Endothelial cell of umbilical vein (primary cell): ENCODE results near the gene AGK. TPM values are rescaled to one million over a fixed set of nuclear protein-coding genes. Genes with fewer than 3 reads are reported as not detected.

Experiments used
- BruUV-seq: library from RNA; stranded (reverse); fragments of 400-500 nt; replicated peaks from 2 replicates; lab custom pipeline; 2021; lab: Mats Ljungman, UMichigan
- CTCF ChIA-PET: fragments of 300-600, 350-600 bp; sonication (Branson Sonifier 250); formaldehyde crosslinking; loops from one replicate; lab custom pipeline; 2021; ENCODE audit warnings: antibody characterized with exemption, inconsistent platforms; lab: Charles Lee
- POLR2A ChIA-PET: fragments of 300-600, 350-600 bp; sonication (Branson Sonifier 250); formaldehyde crosslinking; loops from one replicate; lab custom pipeline; 2021; ENCODE audit warnings: antibody characterized with exemption, inconsistent platforms; lab: Charles Lee
- DNase-seq: peaks from one replicate; pipeline ENCODE4 v3.0.0-alpha.2; 2011; ENCODE audit warnings: low read depth, low spot score
- FAIRE-seq: peaks from 2 replicates; lab custom pipeline; 2011; peaks lifted over from hg19 to GRCh38; lab: Jason Lieb, UNC
- H2AFZ ChIP-seq: 2 replicates; pipeline ENCODE4 v1.6.0; 2012; ENCODE audit warnings: low read depth, low read length, control low read depth, inconsistent platforms
- H3K27ac ChIP-seq: 2 replicates; pipeline ENCODE4 v1.5.1; 2011; ENCODE audit warnings: low read depth, mild to moderate bottlenecking, control low read depth, low read length, moderate library complexity; ENCODE audit not compliant: insufficient read depth
- H3K27me3 ChIP-seq, 2 experiments: 2 replicates each; pipeline versions ENCODE4 v1.6.0 to v1.6.1; 2011; ENCODE audit warnings: low read length in 2 of 2, mixed read lengths in 1 of 2; ENCODE audit not compliant: control insufficient read depth in 2 of 2, insufficient read depth in 2 of 2
- H3K36me3 ChIP-seq, 2 experiments: 2 replicates in 1 of 2; 3 replicates in 1 of 2; pipeline ENCODE4 v1.5.1; 2011; ENCODE audit warnings: low read length in 2 of 2, mild to moderate bottlenecking in 1 of 2, moderate library complexity in 1 of 2; ENCODE audit not compliant: control insufficient read depth in 2 of 2, insufficient read depth in 2 of 2; ENCODE audit errors: extremely low read depth in 1 of 2
- H3K4me1 ChIP-seq: 3 replicates; pipeline ENCODE4 v1.5.1; 2011; ENCODE audit warnings: mild to moderate bottlenecking, low read length; ENCODE audit not compliant: control insufficient read depth, insufficient read depth; ENCODE audit errors: extremely low read depth
- H3K4me2 ChIP-seq: 2 replicates; pipeline ENCODE4 v1.6.1; 2011; ENCODE audit warnings: low read length, control low read depth, mixed read lengths; ENCODE audit not compliant: insufficient read depth
- H3K4me3 ChIP-seq, 3 experiments: fragments of 200-600 bp in 1 of 3; sonication (generic), shearing (Covaris generic) in 1 of 3; replicated peaks in 1 of 3; 2 replicates each; pipeline ENCODE4 v1.5.1; 2011 to 2016; ENCODE audit warnings: control low read depth in 3 of 3, low read length in 3 of 3, mild to moderate bottlenecking in 2 of 3, inconsistent platforms in 1 of 3, low read depth in 1 of 3, moderate library complexity in 1 of 3; ENCODE audit not compliant: insufficient read depth in 1 of 3
- H3K79me2 ChIP-seq: 2 replicates; pipeline ENCODE4 v1.6.0; 2012; ENCODE audit warnings: low read length, inconsistent platforms; ENCODE audit not compliant: control insufficient read depth, insufficient read depth
- H3K9ac ChIP-seq: replicated peaks from 2 replicates; pipeline ENCODE3; 2011; ENCODE audit warnings: low read length, control low read depth; ENCODE audit not compliant: insufficient read depth; ENCODE audit errors: extremely low read depth
- H3K9me1 ChIP-seq: replicated peaks from 3 replicates; pipeline ENCODE4 v1.6.0; 2011; ENCODE audit warnings: mild to moderate bottlenecking, low read length; ENCODE audit not compliant: control insufficient read depth, insufficient read depth; ENCODE audit errors: extremely low read depth
- H3K9me3 ChIP-seq: replicated peaks from 2 replicates; pipeline ENCODE4 v1.5.1; 2012; ENCODE audit warnings: low read length, inconsistent platforms; ENCODE audit not compliant: control insufficient read depth, insufficient read depth
- H4K20me1 ChIP-seq: replicated peaks from 2 replicates; pipeline ENCODE3; 2011; ENCODE audit warnings: mild to moderate bottlenecking, low read length; ENCODE audit not compliant: control insufficient read depth, insufficient read depth; ENCODE audit errors: extremely low read depth
- EZH2 ChIP-seq: IDR thresholded peaks from 2 replicates; pipeline ENCODE4 v1.6.1; 2012; ENCODE audit warnings: borderline replicate concordance, low read depth, mild to moderate bottlenecking, moderate library complexity, low read length, inconsistent platforms; ENCODE audit not compliant: severe bottlenecking
- FOS ChIP-seq: IDR thresholded peaks from 2 replicates; pipeline ENCODE4 v1.6.1; 2011; ENCODE audit warnings: mild to moderate bottlenecking, low read length, moderate library complexity, borderline replicate concordance; ENCODE audit not compliant: insufficient read depth
- GATA2 ChIP-seq: IDR thresholded peaks from 2 replicates; pipeline ENCODE4 v1.7.0; 2011; ENCODE audit warnings: low read depth, mild to moderate bottlenecking, moderate library complexity, mixed read lengths, low read length; ENCODE audit not compliant: insufficient read length, insufficient read depth
- JUN ChIP-seq: IDR thresholded peaks from 2 replicates; pipeline ENCODE4 v1.6.1; 2011; ENCODE audit warnings: borderline replicate concordance, low read depth; ENCODE audit not compliant: insufficient read length, insufficient read depth
- MYC ChIP-seq: IDR thresholded peaks from one replicate; pipeline ENCODE4 v1.6.1; 2011; ENCODE audit warnings: mild to moderate bottlenecking, low read depth, low read length
- POLR2A ChIP-seq: IDR thresholded peaks from 2 replicates; pipeline ENCODE4 v1.6.1; 2012; ENCODE audit warnings: low read depth, mild to moderate bottlenecking, control low read depth, low read length
- POLR2AphosphoS5 ChIP-seq: IDR thresholded peaks from 2 replicates; pipeline ENCODE4 v1.6.1; 2012; ENCODE audit warnings: low read depth, mild to moderate bottlenecking, control low read depth, low read length, moderate library complexity; ENCODE audit not compliant: insufficient read depth
- dilution Hi-C: fragments of 300-500 bp; cut with MboI; formaldehyde crosslinking; loops from one replicate; pipeline ENCODE4 v1.15.0; 2019; ENCODE audit warnings: low sequenced_read_pairs; ENCODE audit not compliant: extremely low pct_ligation_motif_present
- intact Hi-C: fragments of 100-400 bp; cut with micrococcal nuclease; formaldehyde crosslinking; loops from one replicate; pipeline ENCODE4 v1.10.0; 2022
- polyA plus RNA-seq, 4 experiments: library from polyadenylated mRNA; depleted of rRNA in 3 of 4; stranded (reverse) in 3 of 4; unstranded in 1 of 4; fragments of >200 nt; gene quantifications; 2 replicates each; pipeline versions ENCODE4 v1.2.1 to v1.2.3, GENCODE V29; 2011 to 2012; ENCODE audit warnings: missing spikeins in 1 of 4
- total RNA-seq: library from RNA; stranded (reverse); gene quantifications from 2 replicates; pipeline ENCODE4 v1.2.3, GENCODE V29; 2021
- TF ChIP-seq, protein P1 (sequence below), 2 donors: IDR thresholded peaks; 1 replicate in 1 of 2; 2 replicates in 1 of 2; pipeline ENCODE4 v1.5.1; 2011; ENCODE audit warnings: low read length in 2 of 2, mild to moderate bottlenecking in 2 of 2, moderate library complexity in 2 of 2, control low read depth in 1 of 2, inconsistent platforms in 1 of 2, low read depth in 1 of 2; ENCODE audit not compliant: insufficient read depth in 1 of 2; ENCODE audit errors: extremely low read depth in 1 of 2
- TF ChIP-seq, protein P2 (sequence below): IDR thresholded peaks from 2 replicates; pipeline ENCODE4 v1.6.1; 2011; ENCODE audit not compliant: insufficient read depth, insufficient read length

Gene AGK
- total and polyA plus RNA-seq, 2 donors (not counting 3 experiments of a cell fraction or from before 2014, with no cell fraction given), result 23.6 to 34.3 TPM

DNA sequence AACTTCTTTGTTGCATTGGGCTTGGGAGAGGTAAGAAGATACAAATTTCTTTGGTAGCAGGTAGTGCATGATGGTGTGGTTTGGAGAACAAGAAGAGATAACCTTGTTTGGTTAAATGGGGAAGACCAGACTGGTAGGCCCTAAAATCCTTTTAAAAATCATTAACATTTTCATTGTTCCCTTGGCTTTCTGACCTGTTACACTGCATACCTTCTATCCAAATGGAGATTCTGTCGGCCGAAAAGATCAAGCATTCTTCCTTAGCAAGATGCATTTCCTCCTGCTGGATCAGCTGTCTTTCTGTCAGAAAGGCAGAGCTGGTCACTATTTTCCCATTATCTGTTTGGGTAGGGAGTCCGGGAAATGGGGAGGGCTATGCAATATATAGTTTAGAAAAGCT is 33.7 kb downstream of the AGK start:
- no peak for DNase-seq
- Histone ChIP-seq H4K20me1 (no peaks in the 10 kb centered on the region), H3K36me3 (no peaks in the 10 kb centered on the region), H3K27ac (no peak overlapping the region), H3K4me1 (no peaks in the 10 kb centered on the region), H3K9me3 (no peaks in the 10 kb centered on the region), H3K4me2 (no peak overlapping the region), H3K9me1 (no peaks in the 10 kb centered on the region), H3K79me2 (no peaks in the 10 kb centered on the region), H3K4me3 (no peak overlapping the region), H2AFZ (no peak overlapping the region), H3K9ac (no peak overlapping the region), H3K27me3 (no peaks in the 10 kb centered on the region)
- TF ChIP-seq EZH2, result no peak
- no peak for TF ChIP-seq POLR2AphosphoS5
- TF ChIP-seq GATA2, result no peak
- no peak for TF ChIP-seq FOS
- TF ChIP-seq JUN, result no peak
- TF ChIP-seq MYC, result no peak
- TF ChIP-seq, protein P1, sequence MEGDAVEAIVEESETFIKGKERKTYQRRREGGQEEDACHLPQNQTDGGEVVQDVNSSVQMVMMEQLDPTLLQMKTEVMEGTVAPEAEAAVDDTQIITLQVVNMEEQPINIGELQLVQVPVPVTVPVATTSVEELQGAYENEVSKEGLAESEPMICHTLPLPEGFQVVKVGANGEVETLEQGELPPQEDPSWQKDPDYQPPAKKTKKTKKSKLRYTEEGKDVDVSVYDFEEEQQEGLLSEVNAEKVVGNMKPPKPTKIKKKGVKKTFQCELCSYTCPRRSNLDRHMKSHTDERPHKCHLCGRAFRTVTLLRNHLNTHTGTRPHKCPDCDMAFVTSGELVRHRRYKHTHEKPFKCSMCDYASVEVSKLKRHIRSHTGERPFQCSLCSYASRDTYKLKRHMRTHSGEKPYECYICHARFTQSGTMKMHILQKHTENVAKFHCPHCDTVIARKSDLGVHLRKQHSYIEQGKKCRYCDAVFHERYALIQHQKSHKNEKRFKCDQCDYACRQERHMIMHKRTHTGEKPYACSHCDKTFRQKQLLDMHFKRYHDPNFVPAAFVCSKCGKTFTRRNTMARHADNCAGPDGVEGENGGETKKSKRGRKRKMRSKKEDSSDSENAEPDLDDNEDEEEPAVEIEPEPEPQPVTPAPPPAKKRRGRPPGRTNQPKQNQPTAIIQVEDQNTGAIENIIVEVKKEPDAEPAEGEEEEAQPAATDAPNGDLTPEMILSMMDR (IDR thresholded peaks at IDR 0.05; ENCODE audit: extremely low read depth in 1 of 2, insufficient read depth in 1 of 2, low read depth in 1 of 2, low read length in 2 of 2), result no peak
- TF ChIP-seq POLR2A, result no peak
- TF ChIP-seq, protein P2, sequence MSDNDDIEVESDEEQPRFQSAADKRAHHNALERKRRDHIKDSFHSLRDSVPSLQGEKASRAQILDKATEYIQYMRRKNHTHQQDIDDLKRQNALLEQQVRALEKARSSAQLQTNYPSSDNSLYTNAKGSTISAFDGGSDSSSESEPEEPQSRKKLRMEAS, result no peak
- no peak for FAIRE-seq
- POLR2A ChIA-PET, result no interaction called here
- no TSS peak for BruUV-seq
- CTCF ChIA-PET, result interaction anchor here (0.5 to 1.1 kb wide), 2 partner anchors 10 to 64 kb away, joined by 3 read pairs; no protein-coding TSS in a partner anchor
- dilution Hi-C loops, result no loop called here
- intact Hi-C loops, result no loop called here
